Activated CD4-positive, alpha-beta T cell treated with anti-CD3 and anti-CD28 coated beads, Interleukin-2, amount 10 ng/mL, durations not matched to agents 24 days and 14 days (primary cell): ENCODE measurements around the gene SLC38A6. TPM values are rescaled to one million over a fixed set of nuclear protein-coding genes. Genes with fewer than 3 reads are reported as not detected.
"Not testable (repeated sequence)": the region's sequence is repeated elsewhere in the genome, so short reads cannot be mapped to it uniquely, and the experiment has no call there.

Experiments used
- DNase-seq: peaks from one replicate; pipeline ENCODE4 v3.0.0; 2022
- H3K27ac Mint-ChIP-seq: one replicate; pipeline ENCODE4 v1.8.0; 2022; ENCODE audit warnings: mild to moderate bottlenecking, mixed read lengths
- H3K27me3 Mint-ChIP-seq: one replicate; pipeline ENCODE4 v1.8.0; 2022; ENCODE audit warnings: mixed read lengths
- H3K36me3 Mint-ChIP-seq: one replicate; pipeline ENCODE4 v1.8.0; 2022; ENCODE audit warnings: low read depth, mild to moderate bottlenecking, mixed read lengths
- H3K4me1 Mint-ChIP-seq: one replicate; pipeline ENCODE4 v1.8.0; 2021; ENCODE audit warnings: mixed read lengths
- H3K4me3 Mint-ChIP-seq: one replicate; pipeline ENCODE4 v1.8.0; 2022; ENCODE audit warnings: mild to moderate bottlenecking, moderate library complexity, mixed read lengths
- H3K9me3 Mint-ChIP-seq: one replicate; pipeline ENCODE4 v1.8.0; 2021; ENCODE audit warnings: mixed read lengths
- intact Hi-C: fragments of 100-400 bp; cut with micrococcal nuclease; formaldehyde crosslinking; loops from one replicate; pipeline ENCODE4 v1.15.1; 2023
- total RNA-seq: library from RNA; stranded (reverse); gene quantifications from 2 replicates; pipeline ENCODE4 v1.2.3, GENCODE V29; 2022

SLC38A6 gene
- total RNA-seq, 1 donor from 2014 or later = 4.7 TPM

DNA sequence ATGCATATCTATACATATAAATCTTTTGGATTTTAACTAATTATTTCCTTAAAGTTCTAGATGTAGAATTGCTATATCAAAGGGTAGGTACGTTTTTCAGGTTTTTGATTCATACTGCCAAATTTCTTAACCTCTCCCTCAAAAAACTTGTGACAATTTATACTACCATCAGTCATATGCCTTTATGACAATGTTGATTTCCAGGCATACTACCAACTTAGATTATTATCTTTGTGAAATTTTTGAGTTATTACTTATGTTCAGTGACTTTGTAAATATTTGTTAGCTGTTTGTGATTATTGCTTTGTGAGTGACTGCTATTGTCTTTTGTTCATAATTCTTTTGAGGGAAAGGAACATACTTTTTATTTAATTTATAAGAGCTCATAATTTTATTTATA is 107.0 kb downstream of the SLC38A6 start:
- H3K4me3 Mint-ChIP-seq = no peak overlapping the region
- intact Hi-C loops = no loop called here
- DNase-seq = no peak
- H3K27me3 Mint-ChIP-seq = no peaks in the 10 kb centered on the region
- no peak overlapping the region for H3K27ac Mint-ChIP-seq
- H3K9me3 Mint-ChIP-seq = no peaks in the 10 kb centered on the region
- peaks cover 8% of the 10 kb centered on the region for H3K4me1 Mint-ChIP-seq
- no peaks in the 10 kb centered on the region for H3K36me3 Mint-ChIP-seq

DNA sequence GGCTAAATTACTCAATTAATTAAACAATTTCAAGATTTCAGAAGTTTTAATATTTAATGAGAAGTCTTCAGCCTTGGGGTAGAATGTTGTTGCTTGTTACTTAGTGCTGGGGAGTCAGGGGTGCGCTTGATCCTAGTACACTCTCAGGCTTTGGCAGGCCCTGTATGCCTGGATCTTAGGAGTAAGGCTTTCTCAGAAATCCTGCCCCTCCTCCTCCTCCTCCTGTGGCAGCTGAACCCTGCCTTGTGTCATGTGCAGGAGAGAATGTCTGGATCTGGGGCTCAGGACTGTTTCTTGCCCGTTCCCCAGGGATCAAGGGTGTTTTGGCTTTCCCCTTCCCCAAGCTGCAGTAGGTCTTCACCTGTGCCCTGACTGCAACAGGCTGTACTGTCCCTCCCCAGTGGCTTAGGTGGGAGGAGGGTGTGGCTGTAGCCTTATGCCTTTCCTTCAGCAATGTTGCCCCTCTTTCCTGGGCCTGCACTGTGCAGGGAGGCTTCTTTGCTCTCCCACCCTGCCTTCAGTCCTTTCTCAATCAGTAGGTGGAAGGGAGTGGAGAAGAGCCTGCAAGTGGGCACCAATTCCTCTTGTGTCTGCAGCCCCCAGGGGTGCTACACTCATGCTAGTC is 108.2 kb downstream of the SLC38A6 start:
- Mint-ChIP-seq H3K4me3 (no peak overlapping the region), H3K27me3 (no peaks in the 10 kb centered on the region), H3K36me3 (no peaks in the 10 kb centered on the region), H3K4me1 (peaks cover 8% of the 10 kb centered on the region), H3K27ac (no peak overlapping the region), H3K9me3 (no peaks in the 10 kb centered on the region)
- intact Hi-C loops = no loop called here
- no peak for DNase-seq

DNA sequence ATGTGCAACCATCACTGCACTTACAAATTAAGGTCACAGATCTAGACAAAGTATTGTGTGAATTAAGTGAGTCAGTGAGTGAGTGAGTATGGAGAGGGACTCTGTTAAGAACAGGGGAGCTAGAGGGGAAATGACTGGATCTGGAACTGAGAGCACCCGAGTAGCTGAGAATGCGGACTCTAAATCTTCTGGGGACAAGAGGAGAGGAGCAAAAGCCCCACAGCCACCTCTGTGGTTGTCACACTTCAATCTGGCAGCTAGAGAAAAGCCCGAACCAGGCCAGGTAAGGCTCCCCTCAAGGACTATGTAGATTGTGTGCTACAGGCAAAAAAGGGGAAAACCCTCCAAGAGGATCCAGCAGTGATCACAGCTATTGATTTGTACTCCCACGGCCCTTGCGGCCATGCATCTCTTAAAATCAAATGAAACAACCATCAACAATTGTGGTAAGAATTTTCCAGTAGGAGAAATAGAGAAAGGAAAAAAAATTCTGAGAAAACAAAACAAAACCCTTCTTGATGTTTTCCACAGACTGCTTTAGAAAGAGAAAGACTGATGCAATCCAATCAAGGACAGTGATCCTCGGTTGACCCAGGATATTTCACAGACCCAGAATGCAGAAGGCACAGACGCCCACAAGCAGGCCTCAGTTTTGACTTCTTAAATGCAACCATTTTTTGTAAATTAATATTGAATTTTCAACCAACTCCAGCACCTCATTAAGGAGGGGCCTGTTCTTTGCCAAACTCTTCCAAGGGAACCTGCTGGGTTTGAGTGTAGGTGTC is 109.6 kb downstream of the SLC38A6 start:
- Mint-ChIP-seq H3K4me3 (no peak overlapping the region), H3K27ac (peak overlapping the region; percentile 46), H3K9me3 (peaks cover 5% of the 10 kb centered on the region), H3K36me3 (no peaks in the 10 kb centered on the region), H3K27me3 (no peaks in the 10 kb centered on the region), H3K4me1 (peaks cover 8% of the 10 kb centered on the region)
- intact Hi-C loops = no loop called here
- DNase-seq = no peak

DNA sequence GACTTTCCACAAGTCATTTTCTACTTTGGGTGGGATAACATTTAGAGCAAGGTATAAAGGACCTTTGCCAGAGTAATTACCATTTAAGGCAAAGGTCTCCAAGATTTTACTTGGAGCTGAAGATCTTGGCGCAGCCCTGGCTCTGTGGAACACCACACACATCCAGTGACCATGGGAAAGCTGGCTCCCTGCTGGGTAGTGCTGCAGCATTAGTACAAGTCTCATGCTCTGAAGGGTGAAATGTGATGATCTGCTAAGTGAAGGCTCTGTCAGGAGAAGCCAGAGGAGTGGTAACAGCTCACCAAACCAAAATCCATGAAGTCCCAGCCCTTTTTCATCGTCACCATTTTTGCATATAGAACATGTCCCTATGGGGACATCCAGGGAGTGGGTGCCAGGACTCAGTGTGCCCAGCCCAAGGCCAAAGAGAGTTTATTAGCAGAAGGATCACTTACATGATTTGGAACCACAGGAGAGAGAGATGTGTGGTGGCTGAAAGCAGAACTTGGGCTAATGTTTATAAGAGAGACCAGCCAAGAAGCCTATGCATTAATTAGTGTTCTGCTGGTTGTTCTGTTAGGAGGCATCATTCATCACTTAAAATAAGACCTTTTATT is 110.7 kb downstream of the SLC38A6 start:
- Mint-ChIP-seq H3K27me3 (no peaks in the 10 kb centered on the region), H3K36me3 (no peaks in the 10 kb centered on the region), H3K4me1 (peaks cover 8% of the 10 kb centered on the region), H3K4me3 (no peak overlapping the region), H3K9me3 (peaks cover 5% of the 10 kb centered on the region), H3K27ac (no peak overlapping the region)
- no peak for DNase-seq
- intact Hi-C loops = no loop called here

DNA sequence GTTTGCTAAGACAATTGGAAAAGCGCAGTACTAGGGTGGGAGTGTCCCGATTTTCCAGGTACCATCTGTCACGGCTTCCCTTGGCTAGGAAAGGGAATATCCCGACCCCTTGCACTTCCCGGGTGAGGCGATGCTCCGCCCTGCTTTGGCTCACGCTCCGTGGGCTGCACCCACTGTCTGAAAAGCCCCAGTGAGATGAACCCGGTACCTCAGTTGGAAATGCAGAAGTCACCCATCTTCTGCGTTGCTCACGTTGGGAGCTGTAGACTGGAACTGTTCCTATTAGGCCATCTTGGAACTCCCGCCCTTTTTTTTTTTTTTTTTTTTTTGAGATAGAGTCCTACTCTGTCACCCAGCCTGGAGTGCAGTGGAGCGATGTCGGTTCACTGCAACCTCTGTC is 117.1 kb downstream of the SLC38A6 start:
- H3K27me3 Mint-ChIP-seq, intact Hi-C loops, DNase-seq, H3K36me3 Mint-ChIP-seq, H3K9me3 Mint-ChIP-seq, H3K4me3 Mint-ChIP-seq, H3K27ac Mint-ChIP-seq: not testable (repeated sequence)
- H3K4me1 Mint-ChIP-seq = peaks cover 12% of the 10 kb centered on the region

DNA sequence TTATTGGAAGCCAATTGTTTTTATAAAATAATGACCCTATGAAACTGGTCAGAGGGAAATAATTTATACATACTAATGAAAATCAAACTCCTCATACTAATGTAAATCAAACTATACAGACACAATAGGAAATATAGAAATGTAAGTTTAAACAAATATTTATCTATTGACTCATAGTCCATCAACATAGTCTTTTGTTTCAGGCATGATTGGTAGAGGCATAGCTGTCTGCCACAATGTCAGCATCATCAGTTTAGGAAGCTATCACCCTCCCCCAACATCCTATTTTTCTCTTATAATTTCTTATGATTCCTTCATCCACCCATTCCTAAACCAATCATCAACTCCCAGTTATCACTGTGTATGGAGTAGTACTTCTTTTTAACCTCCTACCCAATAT is 117.7 kb downstream of the SLC38A6 start:
- H3K4me3 Mint-ChIP-seq = no peak overlapping the region
- peaks cover 5% of the 10 kb centered on the region for H3K9me3 Mint-ChIP-seq
- no peaks in the 10 kb centered on the region for H3K27me3 Mint-ChIP-seq
- no peak overlapping the region for H3K27ac Mint-ChIP-seq
- no peak for DNase-seq
- no peaks in the 10 kb centered on the region for H3K36me3 Mint-ChIP-seq
- intact Hi-C loops = no loop called here
- H3K4me1 Mint-ChIP-seq = peaks cover 18% of the 10 kb centered on the region

DNA sequence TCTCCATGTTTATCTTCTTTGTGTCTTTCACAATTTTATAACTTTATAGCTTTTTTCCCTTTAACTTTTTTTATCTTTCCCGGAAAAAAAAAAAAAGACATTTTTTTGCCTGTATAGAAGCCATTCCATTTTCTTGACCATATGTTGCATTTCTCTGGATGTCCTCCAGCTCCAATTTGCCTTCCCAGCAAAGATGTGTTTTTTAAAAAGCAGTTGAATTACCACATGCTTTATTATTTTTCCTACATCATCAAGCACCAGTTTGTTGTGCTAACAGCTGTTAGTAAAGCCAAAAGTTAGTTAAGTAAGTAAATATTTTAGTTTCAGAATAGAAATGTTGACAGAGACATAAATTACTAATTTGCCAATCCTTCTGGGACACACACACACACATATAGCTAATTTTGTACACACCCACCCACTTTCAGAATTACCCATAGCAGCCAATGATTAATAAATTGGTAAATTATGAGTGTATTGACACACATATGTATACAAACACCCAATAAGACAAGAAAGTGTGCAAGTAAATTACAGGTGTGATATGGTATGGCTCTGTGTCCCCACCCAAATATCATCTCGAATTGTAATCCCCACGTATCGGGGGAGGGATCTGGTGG is 118.3 kb downstream of the SLC38A6 start:
- no peak overlapping the region for H3K27ac Mint-ChIP-seq
- DNase-seq = no peak

DNA sequence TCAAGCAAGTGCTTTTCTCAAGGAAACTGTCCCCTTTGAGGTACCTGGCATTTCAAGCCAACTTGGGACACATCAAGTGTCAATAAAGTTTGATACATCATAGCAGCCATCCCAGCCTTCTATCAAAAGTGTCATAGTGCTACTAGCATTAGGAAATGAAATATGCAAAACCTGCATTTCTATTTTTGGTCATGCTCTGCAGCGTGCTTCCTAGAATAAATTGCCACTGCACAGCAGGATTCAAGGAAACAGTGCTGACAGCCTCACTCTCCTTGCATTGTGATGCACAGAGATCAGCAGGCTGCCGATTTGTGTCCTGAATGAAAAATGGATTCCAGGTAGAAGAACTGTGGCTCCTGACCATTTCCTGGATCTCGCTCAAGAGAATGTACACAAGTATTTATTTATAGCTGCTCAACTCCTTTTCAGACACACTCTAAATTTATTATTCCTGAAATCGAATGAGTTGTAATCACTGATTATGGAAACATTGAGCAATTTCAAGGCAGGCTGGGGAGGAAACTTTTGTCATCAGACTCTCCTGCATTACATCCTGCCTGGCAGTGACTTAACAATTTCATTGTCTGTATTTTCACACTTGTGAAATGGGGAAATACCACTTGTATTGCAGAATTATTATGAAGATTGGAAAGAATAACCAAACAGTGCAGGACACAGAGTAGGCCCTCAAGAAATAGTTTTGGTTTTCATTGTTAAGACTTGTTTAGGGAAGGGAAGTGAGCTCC is 120.9 kb downstream of the SLC38A6 start:
- DNase-seq = no peak
- Mint-ChIP-seq H3K4me3 (peak overlapping the region; percentile 7), H3K4me1 (peaks cover 24% of the 10 kb centered on the region), H3K9me3 (peaks cover 4% of the 10 kb centered on the region), H3K27me3 (no peaks in the 10 kb centered on the region), H3K36me3 (peaks cover 3% of the 10 kb centered on the region), H3K27ac (peak overlapping the region; percentile 83)
- intact Hi-C loops = loop anchor here (5.0 to 10.0 kb wide), 3 partner anchors 145 to 227 kb away; no protein-coding TSS in a partner anchor

More for the DNA sequence above, 118.3 kb downstream of the SLC38A6 start:
- Mint-ChIP-seq H3K4me3 (no peak overlapping the region), H3K9me3 (peaks cover 5% of the 10 kb centered on the region), H3K4me1 (peaks cover 23% of the 10 kb centered on the region), H3K36me3 (no peaks in the 10 kb centered on the region), H3K27me3 (no peaks in the 10 kb centered on the region)
- intact Hi-C loops = no loop called here

Other genes starting within 250 kb of the SLC38A6 start
- 42.6 and 45.0 TPM in 2 replicates for gene MNAT1, start 246.5 kb upstream of the SLC38A6 start, total RNA-seq
- 16.1 and 18.0 TPM in 2 replicates for gene TRMT5, start 166 bp upstream of the SLC38A6 start, total RNA-seq